Thoracic aorta (tissue), 2 donors: ENCODE results near the gene GPHN. TPM values are rescaled to one million over a fixed set of nuclear protein-coding genes. Genes with fewer than 3 reads are reported as not detected.
"Not testable (repeated sequence)": the region's sequence is repeated elsewhere in the genome, so short reads cannot be mapped to it uniquely, and the experiment has no call there.

ENCODE experiments used
- ATAC-seq: fragments of 150-250 bp; one replicate; pipeline ENCODE4 v1.8.0; 2017; ENCODE audit warnings: low read depth; ENCODE audit not compliant: insufficient number of reproducible peaks, low FRiP score
- DNase-seq: peaks from one replicate; pipeline ENCODE4 v3.0.0-alpha.2; 2020; ENCODE audit warnings: low spot score
- H3K27ac ChIP-seq, 2 donors: fragments of 200-600 bp; sonication (generic); 1 replicate in 1 of 2; 2 replicates in 1 of 2; pipeline ENCODE4 v1.5.1; 2016; ENCODE audit warnings: mild to moderate bottlenecking in 2 of 2, moderate library complexity in 2 of 2
- H3K27me3 ChIP-seq: fragments of 200-600 bp; sonication (generic); replicated peaks from 2 replicates; pipeline ENCODE4 v1.6.0; 2016; ENCODE audit warnings: mild to moderate bottlenecking; ENCODE audit not compliant: insufficient read depth
- H3K36me3 ChIP-seq: fragments of 200-600 bp; sonication (generic); one replicate; pipeline ENCODE4 v1.5.1; 2016
- H3K4me1 ChIP-seq, 2 donors: fragments of 200-600 bp; sonication (generic); 1 replicate in 1 of 2; 2 replicates in 1 of 2; pipeline versions ENCODE4 v1.5.1 to v1.6.0; 2016; ENCODE audit warnings: low read depth in 2 of 2, mild to moderate bottlenecking in 1 of 2; ENCODE audit not compliant: control insufficient read depth in 1 of 2
- H3K4me3 ChIP-seq: fragments of 200-600 bp; sonication (generic); 2 replicates; pipeline ENCODE4 v1.5.1; 2016; ENCODE audit warnings: mild to moderate bottlenecking
- H3K9me3 ChIP-seq: fragments of 200-600 bp; sonication (generic); 2 replicates; pipeline ENCODE4 v1.5.1; 2016
- total RNA-seq, 2 donors: library from RNA; depleted of rRNA; stranded (reverse); fragments of >200 nt; gene quantifications; one replicate each; pipeline versions ENCODE4 v1.1.0 to v1.2.3, GENCODE V29; 2016
- TF ChIP-seq, protein P1 (sequence below): fragments of 200-600 bp; sonication (generic); IDR thresholded peaks from one replicate; pipeline ENCODE4 v1.5.1; 2019; ENCODE audit warnings: antibody characterized with exemption

Gene GPHN
- total RNA-seq, 2 donors from 2014 or later: 14.0 to 14.2 TPM

DNA sequence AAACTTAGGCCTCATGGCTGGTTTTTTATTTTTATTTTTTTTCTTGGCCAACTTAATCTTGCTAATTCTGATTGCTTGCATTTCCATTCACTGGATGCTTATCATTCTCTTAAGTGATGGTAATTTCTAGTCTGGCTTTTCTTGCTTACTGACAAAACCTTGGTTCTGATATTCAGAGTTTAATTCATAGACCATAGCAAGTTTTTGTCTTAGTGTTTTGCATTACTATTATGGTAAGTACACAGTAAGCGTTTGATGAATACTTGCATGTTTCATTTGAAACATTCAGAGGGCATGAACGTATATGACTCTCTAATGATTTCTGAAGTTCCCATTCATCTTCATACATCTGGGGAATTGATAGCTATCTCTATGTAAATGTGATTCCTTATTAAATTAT is 55.8 kb downstream of the GPHN start:
- Histone ChIP-seq H3K4me1 (peaks cover 0 to 5% of the 10 kb centered on the region in 2 donors), H3K27ac (no peak overlapping the region), H3K4me3 (no peak overlapping the region), H3K27me3 (no peaks in the 10 kb centered on the region), H3K36me3 (no peaks in the 10 kb centered on the region), H3K9me3 (no peaks in the 10 kb centered on the region)
- no peak for DNase-seq
- no peak for ATAC-seq
- TF ChIP-seq, protein P1, sequence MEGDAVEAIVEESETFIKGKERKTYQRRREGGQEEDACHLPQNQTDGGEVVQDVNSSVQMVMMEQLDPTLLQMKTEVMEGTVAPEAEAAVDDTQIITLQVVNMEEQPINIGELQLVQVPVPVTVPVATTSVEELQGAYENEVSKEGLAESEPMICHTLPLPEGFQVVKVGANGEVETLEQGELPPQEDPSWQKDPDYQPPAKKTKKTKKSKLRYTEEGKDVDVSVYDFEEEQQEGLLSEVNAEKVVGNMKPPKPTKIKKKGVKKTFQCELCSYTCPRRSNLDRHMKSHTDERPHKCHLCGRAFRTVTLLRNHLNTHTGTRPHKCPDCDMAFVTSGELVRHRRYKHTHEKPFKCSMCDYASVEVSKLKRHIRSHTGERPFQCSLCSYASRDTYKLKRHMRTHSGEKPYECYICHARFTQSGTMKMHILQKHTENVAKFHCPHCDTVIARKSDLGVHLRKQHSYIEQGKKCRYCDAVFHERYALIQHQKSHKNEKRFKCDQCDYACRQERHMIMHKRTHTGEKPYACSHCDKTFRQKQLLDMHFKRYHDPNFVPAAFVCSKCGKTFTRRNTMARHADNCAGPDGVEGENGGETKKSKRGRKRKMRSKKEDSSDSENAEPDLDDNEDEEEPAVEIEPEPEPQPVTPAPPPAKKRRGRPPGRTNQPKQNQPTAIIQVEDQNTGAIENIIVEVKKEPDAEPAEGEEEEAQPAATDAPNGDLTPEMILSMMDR: no peak

DNA sequence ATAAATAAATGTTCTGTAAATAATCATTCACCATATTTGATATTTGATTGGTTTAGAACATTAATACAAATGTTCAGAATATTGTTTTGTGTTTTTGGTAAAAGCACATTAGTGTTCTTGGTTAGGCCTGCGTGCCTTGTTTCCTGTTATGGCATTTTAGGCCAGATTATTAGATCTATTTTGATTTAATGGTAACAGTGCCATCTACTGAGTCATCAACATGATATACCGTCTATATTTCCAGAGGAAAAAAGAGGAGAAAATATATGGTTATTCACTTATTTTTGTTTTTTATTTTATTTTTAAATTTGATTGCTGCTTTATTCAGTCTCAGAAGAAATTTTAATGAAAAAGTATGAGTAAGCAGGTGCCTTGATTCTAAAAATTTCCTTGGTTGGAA is 60.3 kb downstream of the GPHN start:
- Histone ChIP-seq H3K9me3 (no peaks in the 10 kb centered on the region), H3K27me3 (no peaks in the 10 kb centered on the region), H3K4me1 (peaks cover 0 to 5% of the 10 kb centered on the region in 2 donors), H3K27ac (no peak overlapping the region), H3K4me3 (no peak overlapping the region), H3K36me3 (no peaks in the 10 kb centered on the region)
- ATAC-seq (no peak), DNase-seq (no peak)
- TF ChIP-seq, protein P1: no peak

DNA sequence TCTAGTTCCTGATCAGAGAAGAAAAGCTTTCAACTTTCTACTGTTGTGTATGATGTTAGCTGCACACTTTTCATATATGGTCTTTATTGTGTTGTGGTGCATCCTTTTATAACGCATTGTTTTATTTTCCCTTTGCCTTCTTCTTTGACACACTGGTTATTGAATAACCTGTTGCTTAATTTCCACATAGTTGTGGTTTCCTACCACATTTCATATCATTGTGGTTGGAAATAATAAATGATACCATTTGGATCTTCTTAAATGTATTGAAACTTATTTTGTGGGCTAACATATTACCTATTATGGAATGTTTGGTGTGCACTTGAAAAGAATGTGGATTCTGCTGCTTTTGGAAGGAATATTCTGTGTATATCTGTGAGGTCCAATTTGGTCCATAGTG is 64.9 kb downstream of the GPHN start:
- Histone ChIP-seq H3K4me3 (no peak overlapping the region), H3K4me1 (peaks cover 0 to 4% of the 10 kb centered on the region in 2 donors), H3K9me3 (peaks cover 19% of the 10 kb centered on the region), H3K27me3 (no peaks in the 10 kb centered on the region), H3K36me3 (peaks cover 3% of the 10 kb centered on the region), H3K27ac (no peak overlapping the region)
- ATAC-seq (no peak), DNase-seq (no peak)
- TF ChIP-seq, protein P1: no peak

DNA sequence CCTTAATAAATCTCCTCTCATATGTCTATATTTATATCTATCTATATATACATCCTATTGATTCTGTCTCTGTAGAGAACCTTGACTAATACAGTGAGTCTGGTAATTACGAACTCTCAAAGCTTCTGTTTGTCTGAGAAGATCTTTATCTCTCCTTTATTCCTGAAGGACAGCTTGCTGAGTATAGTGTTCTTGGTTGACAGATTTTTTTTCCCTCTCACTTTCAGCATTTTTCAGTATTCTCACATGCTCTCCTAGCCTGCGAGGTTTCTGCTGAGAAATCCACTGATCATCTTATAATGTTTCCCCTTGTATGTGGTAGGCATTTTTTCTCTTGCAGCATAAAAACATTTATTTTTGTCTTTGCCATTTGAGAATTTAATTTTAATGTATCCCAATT is 67.1 kb downstream of the GPHN start:
- no peak for DNase-seq
- TF ChIP-seq, protein P1: no peak

DNA sequence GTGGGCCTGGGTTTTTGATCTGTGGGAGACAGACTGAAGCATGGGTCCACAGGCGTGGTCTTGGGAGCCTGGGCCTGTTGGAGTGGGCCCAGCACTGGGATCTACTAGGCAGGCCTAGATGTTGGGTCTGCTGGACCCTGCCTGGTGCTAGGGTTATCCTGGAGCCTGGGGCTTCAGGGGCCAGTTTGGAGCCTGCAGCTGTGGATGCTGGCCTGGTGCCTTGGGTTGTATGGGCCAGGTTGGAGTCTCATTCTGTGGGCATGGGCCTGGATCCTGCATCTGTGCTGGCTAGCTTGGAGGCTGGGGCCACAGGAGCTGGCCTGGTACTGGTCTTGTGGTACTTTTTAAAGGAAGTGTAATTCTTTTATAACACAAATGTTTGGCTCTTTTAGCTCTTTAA is 68.0 kb downstream of the GPHN start:
- ATAC-seq: no peak
- DNase-seq: no peak
- TF ChIP-seq, protein P1: no peak

More for the DNA sequence above, 67.1 kb downstream of the GPHN start:
- Histone ChIP-seq H3K27me3 (no peaks in the 10 kb centered on the region), H3K9me3 (peaks cover 29% of the 10 kb centered on the region), H3K27ac (no peak overlapping the region), H3K36me3 (peaks cover 3% of the 10 kb centered on the region), H3K4me1 (no peaks in the 10 kb centered on the region), H3K4me3 (no peak overlapping the region)
- ATAC-seq: no peak

DNA sequence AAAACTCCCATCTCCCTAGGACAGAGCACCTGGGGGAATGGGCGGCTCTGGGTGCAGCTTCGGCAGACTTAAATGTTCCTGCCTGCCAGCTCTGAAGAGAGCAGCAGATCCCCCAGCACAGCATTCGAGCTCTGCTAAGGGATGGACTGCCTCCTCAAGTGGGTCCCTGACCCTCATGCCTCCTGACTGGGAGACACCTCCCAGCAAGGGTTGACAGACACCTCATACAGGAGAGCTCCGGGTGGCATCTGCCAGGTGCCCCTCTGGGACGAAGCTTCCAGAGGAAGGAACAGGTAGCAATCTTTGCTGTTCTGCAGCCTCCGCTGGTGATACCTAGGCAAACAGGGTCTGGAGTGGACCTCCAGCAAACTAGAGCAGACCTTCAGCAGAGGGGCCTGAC is 79.8 kb downstream of the GPHN start:
- not testable (repeated sequence) for H3K4me1 ChIP-seq, H3K36me3 ChIP-seq, H3K27me3 ChIP-seq, H3K4me3 ChIP-seq, H3K27ac ChIP-seq, DNase-seq, ATAC-seq
- peaks cover 14% of the 10 kb centered on the region for H3K9me3 ChIP-seq

More for the DNA sequence above, 68.0 kb downstream of the GPHN start:
- Histone ChIP-seq H3K4me1 (no peaks in the 10 kb centered on the region), H3K27ac (no peak overlapping the region), H3K9me3 (peaks cover 34% of the 10 kb centered on the region), H3K4me3 (no peak overlapping the region), H3K36me3 (peaks cover 3% of the 10 kb centered on the region), H3K27me3 (no peaks in the 10 kb centered on the region)
